ENCODE data around the gene TOX3. TPM values are rescaled to one million over a fixed set of nuclear protein-coding genes. Genes with fewer than 3 reads are reported as not detected.

TOX3 gene
- total and polyA plus RNA-seq, 2 of the 13 experiments (the other 11 are each of a cell fraction or from before 2014, with no cell fraction given) = 14.5 to 98.6 TPM

DNA sequence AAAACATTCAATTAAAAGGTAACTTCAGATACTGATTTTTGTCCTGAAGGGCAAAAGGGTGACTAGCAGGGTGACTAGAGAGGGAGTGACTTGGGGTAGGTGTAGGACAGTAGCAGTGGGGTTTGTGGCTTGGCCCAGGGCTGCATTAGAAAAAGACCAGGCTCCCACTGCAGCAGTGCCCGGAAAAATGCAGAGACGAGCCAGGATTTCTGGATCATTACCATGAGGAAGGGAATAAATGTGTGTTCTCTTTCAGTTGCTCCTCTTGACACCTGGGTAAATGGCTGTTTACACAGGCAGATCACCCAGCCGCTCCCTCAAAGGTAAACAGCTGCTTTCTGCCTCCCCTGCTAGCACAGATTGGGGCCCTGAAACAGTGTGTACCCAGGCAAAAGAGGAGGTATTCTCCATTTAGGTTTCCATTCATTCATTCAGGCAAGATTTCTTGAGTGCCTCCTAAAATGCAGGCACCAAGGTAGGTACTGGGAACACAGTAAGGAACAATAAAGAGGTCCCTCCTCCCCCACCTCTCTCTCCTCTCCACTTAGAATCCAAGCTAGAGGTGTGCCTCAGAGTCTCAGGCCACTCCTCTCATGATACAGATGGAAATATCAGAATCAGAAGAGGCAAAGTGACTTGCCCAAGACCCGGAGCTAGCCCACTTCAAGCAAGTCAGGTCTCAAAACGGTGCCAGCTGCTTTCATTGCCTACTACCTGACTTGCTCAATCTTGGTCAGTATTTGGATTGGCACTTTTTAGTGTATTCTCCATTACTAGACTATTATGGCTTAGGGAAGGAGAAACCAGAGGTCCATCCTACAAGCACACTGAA lies 15.2 kb upstream of the TOX3 start (continued):
- no peak for TF ChIP-seq ZNF713 (CRISPR knock-in tag; IDR thresholded peaks at IDR 0.05)
- TF ChIP-seq TGIF2 (CRISPR knock-in tag; IDR thresholded peaks at IDR 0.05) = peak; percentile 78; the same call in 1 of the 2 replicates
- TF ChIP-seq, protein P1, sequence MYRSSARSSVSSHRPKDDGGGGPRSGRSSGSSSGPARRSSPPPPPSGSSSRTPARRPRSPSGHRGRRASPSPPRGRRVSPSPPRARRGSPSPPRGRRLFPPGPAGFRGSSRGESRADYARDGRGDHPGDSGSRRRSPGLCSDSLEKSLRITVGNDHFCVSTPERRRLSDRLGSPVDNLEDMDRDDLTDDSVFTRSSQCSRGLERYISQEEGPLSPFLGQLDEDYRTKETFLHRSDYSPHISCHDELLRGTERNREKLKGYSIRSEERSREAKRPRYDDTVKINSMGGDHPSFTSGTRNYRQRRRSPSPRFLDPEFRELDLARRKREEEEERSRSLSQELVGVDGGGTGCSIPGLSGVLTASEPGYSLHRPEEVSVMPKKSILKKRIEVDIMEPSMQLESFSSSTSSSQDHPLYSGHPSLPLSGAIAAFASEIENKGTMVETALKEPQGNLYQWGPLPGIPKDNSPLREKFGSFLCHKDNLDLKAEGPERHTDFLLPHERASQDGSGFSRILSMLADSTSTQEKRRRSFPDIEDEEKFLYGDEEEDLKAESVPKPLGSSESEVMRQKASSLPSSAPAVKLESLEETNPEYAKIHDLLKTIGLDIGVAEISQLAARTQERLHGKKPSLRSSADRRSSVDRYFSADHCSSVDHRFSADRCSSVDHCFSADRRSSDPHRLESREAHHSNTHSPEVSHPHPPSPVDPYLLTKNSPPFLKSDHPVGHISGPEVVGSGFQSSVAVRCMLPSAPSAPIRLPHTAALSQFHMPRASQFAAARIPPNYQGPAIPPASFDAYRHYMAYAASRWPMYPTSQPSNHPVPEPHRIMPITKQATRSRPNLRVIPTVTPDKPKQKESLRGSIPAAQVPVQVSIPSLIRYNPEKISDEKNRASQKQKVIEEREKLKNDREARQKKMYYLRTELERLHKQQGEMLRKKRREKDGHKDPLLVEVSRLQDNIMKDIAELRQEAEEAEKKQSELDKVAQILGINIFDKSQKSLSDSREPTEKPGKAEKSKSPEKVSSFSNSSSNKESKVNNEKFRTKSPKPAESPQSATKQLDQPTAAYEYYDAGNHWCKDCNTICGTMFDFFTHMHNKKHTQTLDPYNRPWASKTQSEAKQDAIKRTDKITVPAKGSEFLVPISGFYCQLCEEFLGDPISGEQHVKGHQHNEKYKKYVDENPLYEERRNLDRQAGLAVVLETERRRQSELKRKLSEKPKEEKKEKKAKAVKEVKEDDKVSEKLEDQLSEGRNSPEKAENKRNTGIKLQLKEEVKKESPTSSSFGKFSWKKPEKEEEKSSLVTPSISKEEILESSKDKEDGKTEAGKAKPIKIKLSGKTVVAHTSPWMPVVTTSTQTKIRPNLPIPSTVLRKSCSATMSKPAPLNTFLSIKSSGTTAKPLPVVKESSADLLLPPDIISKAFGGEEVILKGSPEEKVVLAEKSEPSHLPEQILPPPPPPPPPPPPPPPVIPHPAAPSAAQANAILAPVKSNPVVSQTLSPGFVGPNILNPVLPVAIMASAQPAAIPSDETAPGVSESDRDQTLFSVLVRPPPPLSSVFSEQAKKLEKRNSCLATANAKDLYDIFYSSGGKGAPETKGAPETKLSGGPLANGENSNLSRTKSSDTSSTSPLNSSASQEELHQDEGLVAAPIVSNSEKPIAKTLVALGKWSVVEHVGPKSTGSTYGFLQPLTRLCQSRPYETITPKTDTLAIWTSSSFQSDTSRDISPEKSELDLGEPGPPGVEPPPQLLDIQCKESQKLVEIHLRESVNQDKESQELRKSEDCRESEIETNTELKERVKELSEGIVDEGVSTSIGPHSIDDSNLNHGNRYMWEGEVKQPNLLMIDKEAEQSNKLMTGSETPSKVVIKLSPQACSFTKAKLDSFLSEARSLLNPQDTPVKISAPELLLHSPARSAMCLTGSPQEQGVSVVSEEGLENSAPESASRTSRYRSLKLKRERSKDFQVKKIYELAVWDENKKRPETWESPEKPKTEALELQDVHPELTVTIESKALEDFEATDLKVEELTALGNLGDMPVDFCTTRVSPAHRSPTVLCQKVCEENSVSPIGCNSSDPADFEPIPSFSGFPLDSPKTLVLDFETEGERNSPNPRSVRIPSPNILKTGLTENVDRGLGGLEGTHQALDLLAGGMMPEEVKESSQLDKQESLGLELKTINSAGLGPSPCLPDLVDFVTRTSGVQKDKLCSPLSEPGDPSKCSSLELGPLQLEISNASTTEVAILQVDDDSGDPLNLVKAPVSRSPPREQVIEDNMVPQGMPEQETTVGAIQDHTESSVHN (CRISPR knock-in tag; IDR thresholded peaks at IDR 0.05) = peak; percentile 55; the same call in 1 of the 2 replicates
- TF ChIP-seq ZFX (CRISPR knock-in tag; IDR thresholded peaks at IDR 0.05; ENCODE audit: low read depth) = peak; percentile 76; the same call in 1 of the 2 replicates
- TF ChIP-seq, protein P2, sequence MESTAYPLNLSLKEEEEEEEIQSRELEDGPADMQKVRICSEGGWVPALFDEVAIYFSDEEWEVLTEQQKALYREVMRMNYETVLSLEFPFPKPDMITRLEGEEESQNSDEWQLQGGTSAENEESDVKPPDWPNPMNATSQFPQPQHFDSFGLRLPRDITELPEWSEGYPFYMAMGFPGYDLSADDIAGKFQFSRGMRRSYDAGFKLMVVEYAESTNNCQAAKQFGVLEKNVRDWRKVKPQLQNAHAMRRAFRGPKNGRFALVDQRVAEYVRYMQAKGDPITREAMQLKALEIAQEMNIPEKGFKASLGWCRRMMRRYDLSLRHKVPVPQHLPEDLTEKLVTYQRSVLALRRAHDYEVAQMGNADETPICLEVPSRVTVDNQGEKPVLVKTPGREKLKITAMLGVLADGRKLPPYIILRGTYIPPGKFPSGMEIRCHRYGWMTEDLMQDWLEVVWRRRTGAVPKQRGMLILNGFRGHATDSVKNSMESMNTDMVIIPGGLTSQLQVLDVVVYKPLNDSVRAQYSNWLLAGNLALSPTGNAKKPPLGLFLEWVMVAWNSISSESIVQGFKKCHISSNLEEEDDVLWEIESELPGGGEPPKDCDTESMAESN (CRISPR knock-in tag; conservative IDR thresholded peaks at IDR 0.05) = no peak
- no peak for TF ChIP-seq SETDB1 (CRISPR knock-in tag; IDR thresholded peaks at IDR 0.05; ENCODE audit: borderline replicate concordance)
- no peak for TF ChIP-seq FOXP1 (IDR thresholded peaks at IDR 0.05)
- TF ChIP-seq FOXP1 (CRISPR knock-in tag; IDR thresholded peaks at IDR 0.05) = peak; percentile 98
- TF ChIP-seq ZNF556 (CRISPR knock-in tag; IDR thresholded peaks at IDR 0.05; ENCODE audit: borderline replicate concordance) = no peak
- TF ChIP-seq, protein P3, sequence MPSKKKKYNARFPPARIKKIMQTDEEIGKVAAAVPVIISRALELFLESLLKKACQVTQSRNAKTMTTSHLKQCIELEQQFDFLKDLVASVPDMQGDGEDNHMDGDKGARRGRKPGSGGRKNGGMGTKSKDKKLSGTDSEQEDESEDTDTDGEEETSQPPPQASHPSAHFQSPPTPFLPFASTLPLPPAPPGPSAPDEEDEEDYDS (CRISPR knock-in tag; IDR thresholded peaks at IDR 0.05) = no peak
- no peak for TF ChIP-seq ZNF619 (CRISPR knock-in tag; IDR thresholded peaks at IDR 0.05)
- no peak for TF ChIP-seq MAFG (CRISPR knock-in tag; IDR thresholded peaks at IDR 0.05)
- TF ChIP-seq, protein P4, sequence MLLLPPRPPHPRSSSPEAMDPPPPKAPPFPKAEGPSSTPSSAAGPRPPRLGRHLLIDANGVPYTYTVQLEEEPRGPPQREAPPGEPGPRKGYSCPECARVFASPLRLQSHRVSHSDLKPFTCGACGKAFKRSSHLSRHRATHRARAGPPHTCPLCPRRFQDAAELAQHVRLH (CRISPR knock-in tag; IDR thresholded peaks at IDR 0.05; ENCODE audit: borderline replicate concordance, low read depth) = peak; percentile 58; the same call in 1 of the 2 replicates
- TF ChIP-seq DMTF1 (CRISPR knock-in tag; IDR thresholded peaks at IDR 0.05) = no peak
- no peak for TF ChIP-seq ZNF724P (CRISPR knock-in tag; IDR thresholded peaks at IDR 0.05; ENCODE audit: borderline replicate concordance)
- no peak for TF ChIP-seq HNRNPK (IDR thresholded peaks at IDR 0.05; ENCODE audit: low read depth, low read length, poor library complexity, severe bottlenecking)
